ENCODE measurements around the gene PDCD7. TPM values are rescaled to one million over a fixed set of nuclear protein-coding genes. Genes with fewer than 3 reads are reported as not detected.

The PDCD7 gene
- total and polyA plus RNA-seq, 2 of the 4 experiments (the other 2 are of a cell fraction) = 4.7 to 12.3 TPM

GRCh38 chr15:65134538-65134937, 930 bp upstream of the PDCD7 start:
- intact Hi-C loops (cut with micrococcal nuclease) = no loop called here
- no peak overlapping the region for H2AFZ ChIP-seq (replicated peaks; ENCODE audit: low read length, poor library complexity)
- peak overlapping the region; percentile 91 for H2AK9ac ChIP-seq (replicated peaks; ENCODE audit: low read depth, low read length, poor library complexity)

More at GRCh38 chr15:65134538-65134937, 930 bp upstream of the PDCD7 start:
- H4K8ac ChIP-seq (ENCODE audit: low read depth in 2 of 2, low read length in 2 of 2) = peak overlapping the region; percentile 85 to 99
- no peak overlapping the region for H2BK120ac ChIP-seq (ENCODE audit: low read depth, low read length)
- H3K14ac ChIP-seq (replicated peaks; ENCODE audit: low read depth, low read length) = no peak overlapping the region
- H3K27me3 ChIP-seq (ENCODE audit: control insufficient read depth, insufficient read depth, low read length) = no peaks in the 10 kb centered on the region
- H3K36me3 ChIP-seq (ENCODE audit: control insufficient read depth, insufficient read depth, low read length) = peaks cover 6% of the 10 kb centered on the region
- H3K27ac ChIP-seq (ENCODE audit: insufficient read depth, low read length) = no peak overlapping the region
- no peak overlapping the region for H2BK20ac ChIP-seq (ENCODE audit: low read depth, low read length)
- no peak overlapping the region for H3K23ac ChIP-seq (ENCODE audit: low read depth, low read length)
- no TSS peak for BruUV-seq (replicated peaks)
- peak overlapping the region; percentile 100; the same call in 1 of the 2 replicates for H4K5ac ChIP-seq (ENCODE audit: low read depth, low read length)
- 87% methylated on average over 3 of the region's 8 CpGs; no CpG with 5 or more reads in 1 of the 2 experiments for WGBS, 2 experiments (ENCODE audit: extremely low coverage in 2 of 2, insufficient read length in 1 of 2)
- H2AK5ac ChIP-seq (ENCODE audit: low read depth, low read length) = no peak overlapping the region
- H3K56ac ChIP-seq (ENCODE audit: extremely low read depth, insufficient read depth, low read length) = no peak overlapping the region
- peaks cover 2 to 28% of the 10 kb centered on the region in 2 experiments; a peak in 3 of 4 replicates for H3K79me1 ChIP-seq (ENCODE audit: low read depth in 1 of 2, low read length in 2 of 2)
- no peaks in the 10 kb centered on the region; the same call in 1 of the 2 replicates for H3K9me1 ChIP-seq (ENCODE audit: insufficient read depth, low read length)
- H4K20me1 ChIP-seq (ENCODE audit: insufficient read depth, low read length) = peaks cover 20% of the 10 kb centered on the region; the same call in 1 of the 2 replicates
- H3K18ac ChIP-seq (ENCODE audit: low read depth, low read length) = no peak overlapping the region
- no peak for TF ChIP-seq CHD1 (IDR thresholded peaks at IDR 0.05; ENCODE audit: low read depth, low read length)
- no peak for TF ChIP-seq ELK1 (IDR thresholded peaks at IDR 0.05; ENCODE audit: borderline replicate concordance, low read depth, low read length)
- no peak for TF ChIP-seq CEBPB (IDR thresholded peaks at IDR 0.05; ENCODE audit: low read depth, low read length)
- TF ChIP-seq RCOR1 (IDR thresholded peaks at IDR 0.05; ENCODE audit: insufficient replicate concordance, low read length) = no peak
- TF ChIP-seq MXI1 (IDR thresholded peaks at IDR 0.05; ENCODE audit: borderline replicate concordance, low read depth, low read length) = no peak
- no peak for TF ChIP-seq FOS (IDR thresholded peaks at IDR 0.05; ENCODE audit: low read depth, low read length)
- no peak for TF ChIP-seq MAZ (IDR thresholded peaks at IDR 0.05; ENCODE audit: borderline replicate concordance, low read depth, low read length)
- TF ChIP-seq RAD21 (IDR thresholded peaks at IDR 0.05; ENCODE audit: low read length) = no peak
- TF ChIP-seq USF2 (IDR thresholded peaks at IDR 0.05; ENCODE audit: low read depth, low read length) = no peak
- TF ChIP-seq RFX5 (IDR thresholded peaks at IDR 0.05; ENCODE audit: low read depth, low read length) = no peak
- no peak for TF ChIP-seq CTCF (conservative IDR thresholded peaks at IDR 0.05; ENCODE audit: low read depth, low read length)
- no peak for TF ChIP-seq SMC3 (IDR thresholded peaks at IDR 0.05; ENCODE audit: low read depth, low read length)
- TF ChIP-seq NFE2L2 (IDR thresholded peaks at IDR 0.05; ENCODE audit: low read depth, low read length) = no peak
- no peak for TF ChIP-seq MAFK (IDR thresholded peaks at IDR 0.05; ENCODE audit: low read depth, low read length)
- no peak for TF ChIP-seq POLR2A (IDR thresholded peaks at IDR 0.05; ENCODE audit: low read depth, low read length)
- no peak for TF ChIP-seq BHLHE40 (IDR thresholded peaks at IDR 0.05; ENCODE audit: low read depth, low read length)
- ATAC-seq (ENCODE audit: low read depth) = no peak
- H3K4ac ChIP-seq (ENCODE audit: low read depth, low read length) = no peak overlapping the region; the same call in 1 of the 2 replicates
- no peak overlapping the region for H3K4me3 ChIP-seq (ENCODE audit: insufficient read depth, low read depth, low read length)
- dilution Hi-C loops (cut with HindIII; ENCODE audit: low sequenced_read_pairs, unreplicated experiment) = no loop called here
- ChIA-PET POLR2A (ENCODE audit: unreplicated experiment) (no interaction called here), CTCF (no interaction called here)
- H3K4me2 ChIP-seq (ENCODE audit: low read depth, low read length) = peak overlapping the region; percentile 99; the same call in 1 of the 2 replicates
- peaks cover 2% of the 10 kb centered on the region; the same call in 1 of the 2 replicates for H3K9me3 ChIP-seq (ENCODE audit: control insufficient read depth, insufficient read depth, low read length)
- H4K91ac ChIP-seq (ENCODE audit: insufficient read depth, low read depth, low read length) = no peak overlapping the region
- no peak overlapping the region for H2BK5ac ChIP-seq (ENCODE audit: low read depth, low read length, poor library complexity, severe bottlenecking)
- no peak for DNase-seq
- H3K9ac ChIP-seq (ENCODE audit: low read depth, low read length) = no peak overlapping the region
- in situ Hi-C loops (cut with MboI; ENCODE audit: low sequenced_read_pairs) = no loop called here
- H2BK15ac ChIP-seq (ENCODE audit: low read depth, low read length) = no peak overlapping the region
- H3K4me1 ChIP-seq (ENCODE audit: control insufficient read depth, insufficient read depth, low read length) = peaks cover 3% of the 10 kb centered on the region
